ENCODE results near the gene RRP12. TPM values are rescaled to one million over a fixed set of nuclear protein-coding genes. Genes with fewer than 3 reads are reported as not detected.
"Not testable (repeated sequence)": the region's sequence is repeated elsewhere in the genome, so short reads cannot be mapped to it uniquely, and the experiment has no call there.

Gene RRP12
- total RNA-seq, 1 donor from 2014 or later, result 40.1 TPM

DNA sequence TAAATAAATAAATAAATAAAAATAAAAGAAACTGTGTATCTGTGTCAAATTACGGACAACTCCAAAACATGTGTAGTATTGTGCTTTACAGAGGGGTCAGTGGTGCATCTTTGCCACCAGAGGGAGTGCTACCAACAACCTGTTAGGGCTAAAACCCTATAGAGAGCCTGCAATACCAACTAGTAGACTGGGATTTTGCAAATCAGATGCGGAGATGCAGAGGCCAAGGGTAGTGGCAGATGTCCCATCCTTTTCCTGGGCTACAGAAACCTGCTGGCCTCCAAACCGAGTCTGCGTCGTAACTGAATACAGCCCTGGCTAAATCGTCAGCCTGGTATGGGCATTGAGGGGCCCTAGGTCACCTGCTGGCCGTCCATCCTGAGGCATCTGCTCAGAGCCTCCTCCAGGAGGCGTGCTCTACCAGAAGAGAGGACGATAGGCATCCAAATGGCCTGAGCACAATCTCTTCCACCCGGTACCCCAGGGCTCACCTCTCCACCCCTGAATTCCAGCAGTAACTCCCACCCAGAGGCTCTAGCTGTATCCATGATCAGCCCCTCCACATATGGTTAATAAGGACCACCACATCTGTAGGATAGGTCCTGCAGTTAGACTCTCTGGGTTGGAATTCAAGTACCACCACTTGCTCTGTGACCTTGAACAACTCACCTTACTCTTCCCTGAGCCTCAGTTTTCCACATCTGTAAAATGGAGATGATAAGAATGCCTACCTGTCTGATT is 6.2 kb upstream of the RRP12 start:
- intact Hi-C loops (cut with micrococcal nuclease), result loop anchor here (1.0 kb wide), 3 partner anchors 19 to 146 kb away; partner anchors contain the start of gene PGAM1

DNA sequence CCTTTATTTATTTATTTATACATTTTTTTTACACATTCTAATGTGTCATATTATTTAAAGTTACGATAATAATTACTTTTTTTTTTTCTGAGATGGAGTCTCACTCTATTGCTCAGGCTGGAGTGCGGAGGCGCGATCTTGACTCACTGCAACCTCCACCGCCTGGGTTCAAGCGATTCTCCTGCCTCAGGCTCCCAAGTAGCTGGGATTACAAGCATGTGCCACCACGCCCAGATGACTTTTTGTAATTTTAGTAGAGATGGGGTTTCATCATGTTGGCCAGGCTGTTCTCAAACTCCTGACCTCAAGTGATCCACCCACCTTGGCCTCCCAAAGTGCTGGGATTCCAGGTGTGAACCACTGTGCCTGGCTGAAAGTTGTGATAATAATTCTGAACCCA is 5.3 kb upstream of the RRP12 start:
- intact Hi-C loops (cut with micrococcal nuclease), result not testable (repeated sequence)

DNA sequence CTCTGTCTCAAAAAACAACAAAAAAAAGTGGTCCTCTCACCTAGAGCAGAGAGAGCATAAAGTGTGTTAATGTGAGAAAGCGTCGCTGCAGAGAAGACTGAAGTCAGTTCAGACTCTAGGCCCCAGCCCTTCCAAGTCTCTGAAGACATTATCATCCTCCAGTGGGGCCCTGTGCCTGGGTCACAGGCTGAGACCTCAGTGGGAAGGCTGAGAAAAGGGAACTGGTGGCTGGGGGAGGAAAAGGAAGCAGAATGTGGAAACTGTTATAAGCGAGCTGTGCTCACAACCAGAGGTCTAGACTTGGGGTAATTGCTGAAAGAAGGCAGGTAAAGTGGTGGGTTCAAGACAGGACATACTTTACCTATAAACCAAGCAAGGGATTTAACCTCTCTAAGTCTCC is 4.9 kb upstream of the RRP12 start:
- intact Hi-C loops (cut with micrococcal nuclease), result no loop called here

DNA sequence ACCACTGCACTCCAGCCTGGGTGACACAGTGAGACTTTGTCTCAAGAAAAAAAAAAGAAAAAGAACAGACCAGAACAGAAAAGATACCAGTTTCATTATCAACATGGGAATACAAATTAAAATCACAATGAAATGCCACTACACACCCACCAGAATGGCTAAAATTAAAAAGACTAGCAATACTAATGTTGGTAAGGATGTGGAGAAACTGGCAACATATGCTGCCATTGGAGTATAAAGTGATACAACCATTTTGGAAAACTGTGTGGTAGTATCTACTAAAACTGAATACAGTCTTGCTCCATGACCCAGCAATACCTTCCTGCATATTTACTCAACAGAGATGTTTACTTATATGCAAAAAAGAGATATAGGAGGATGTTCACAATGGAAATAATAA is 2.9 kb upstream of the RRP12 start:
- intact Hi-C loops (cut with micrococcal nuclease), result loop anchor here (5.0 kb wide), 2 partner anchors 238 to 817 kb away; partner anchors contain the start of genes PI4K2A and TM9SF3

DNA sequence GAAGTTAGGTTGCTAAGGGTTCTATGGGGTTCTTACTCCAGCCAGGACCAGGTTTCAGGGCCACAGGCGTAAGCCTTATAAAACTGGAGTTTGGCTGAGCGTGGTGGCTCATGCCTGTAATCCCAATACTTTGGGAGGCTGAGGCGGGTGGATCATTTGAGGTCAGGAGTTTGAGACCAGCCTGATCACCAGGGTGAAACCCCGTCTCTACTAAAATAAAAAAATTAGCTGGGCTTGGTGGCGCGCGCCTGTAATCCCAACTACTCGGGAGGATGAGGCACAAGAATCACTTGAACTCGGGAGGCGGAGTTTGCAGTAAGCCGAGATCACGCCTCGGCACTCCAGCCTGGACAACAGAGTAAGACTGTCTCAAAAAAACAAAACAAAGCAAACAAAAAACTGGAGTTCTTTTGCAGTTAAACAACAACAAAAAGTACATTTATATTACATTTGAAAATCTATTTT is 347 bp upstream of the RRP12 start:
- intact Hi-C loops (cut with micrococcal nuclease), result loop anchor here (1.0 to 5.0 kb wide), 7 partner anchors 25 to 814 kb away; partner anchors contain the start of genes ARHGAP19, EXOSC1, FRAT2 and MMS19

DNA sequence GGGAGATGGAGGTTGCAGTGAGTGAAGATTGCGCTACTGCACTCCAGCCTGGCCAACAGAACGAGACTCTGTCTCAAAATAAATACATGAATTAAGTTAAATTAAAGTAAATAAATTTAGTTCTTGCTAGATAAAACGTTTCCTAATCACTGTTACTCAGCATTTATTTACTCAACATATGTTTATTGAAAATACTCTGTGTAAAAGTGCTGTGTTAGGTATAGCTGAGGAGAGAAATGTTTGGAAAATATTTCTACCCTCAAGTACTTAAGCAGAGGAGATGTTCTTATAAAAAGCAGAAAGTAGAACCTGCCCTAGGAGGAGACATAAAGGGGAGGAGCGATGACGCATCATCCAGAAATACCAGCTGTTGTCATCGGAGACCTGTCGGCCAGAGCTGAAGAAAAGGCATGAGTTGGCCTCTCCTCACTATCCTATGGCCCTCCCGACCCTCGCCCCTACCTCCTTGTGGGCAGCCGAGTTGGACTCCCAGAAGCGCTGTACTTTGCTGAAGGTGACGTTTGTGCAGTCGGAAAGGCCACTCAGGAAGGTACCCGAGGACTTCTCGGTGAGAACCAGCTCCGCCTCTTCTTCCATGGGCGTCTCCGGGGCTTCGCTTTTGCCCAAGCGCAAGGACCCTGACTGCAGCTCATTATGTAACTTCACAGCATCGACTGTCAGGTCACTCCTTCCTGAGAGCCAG is 1.1 kb downstream of the RRP12 start:
- intact Hi-C loops (cut with micrococcal nuclease), result loop anchor here (2.0 to 5.0 kb wide), 3 partner anchors 65 to 813 kb away; partner anchors contain the start of genes FRAT2, PI4K2A and TM9SF3

DNA sequence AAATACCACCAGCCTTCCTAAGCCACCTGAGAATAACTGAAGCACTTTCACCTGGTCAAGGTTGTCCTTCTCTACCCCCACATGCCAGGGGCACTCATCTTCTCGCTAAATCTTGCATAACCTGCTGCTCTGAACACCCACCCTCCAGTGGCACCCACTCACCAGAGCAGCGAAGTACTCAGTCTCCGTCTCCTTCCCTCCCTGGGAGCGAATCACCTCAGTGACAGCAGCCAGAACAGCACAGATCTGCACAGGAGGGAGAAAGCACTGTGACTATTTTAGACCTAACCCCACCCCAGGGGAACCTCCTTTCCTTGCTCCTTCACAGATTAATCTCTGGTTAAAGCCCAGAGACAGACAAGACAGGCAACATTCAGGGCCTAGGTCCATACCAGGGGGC is 5.1 kb downstream of the RRP12 start:
- intact Hi-C loops (cut with micrococcal nuclease), result no loop called here

DNA sequence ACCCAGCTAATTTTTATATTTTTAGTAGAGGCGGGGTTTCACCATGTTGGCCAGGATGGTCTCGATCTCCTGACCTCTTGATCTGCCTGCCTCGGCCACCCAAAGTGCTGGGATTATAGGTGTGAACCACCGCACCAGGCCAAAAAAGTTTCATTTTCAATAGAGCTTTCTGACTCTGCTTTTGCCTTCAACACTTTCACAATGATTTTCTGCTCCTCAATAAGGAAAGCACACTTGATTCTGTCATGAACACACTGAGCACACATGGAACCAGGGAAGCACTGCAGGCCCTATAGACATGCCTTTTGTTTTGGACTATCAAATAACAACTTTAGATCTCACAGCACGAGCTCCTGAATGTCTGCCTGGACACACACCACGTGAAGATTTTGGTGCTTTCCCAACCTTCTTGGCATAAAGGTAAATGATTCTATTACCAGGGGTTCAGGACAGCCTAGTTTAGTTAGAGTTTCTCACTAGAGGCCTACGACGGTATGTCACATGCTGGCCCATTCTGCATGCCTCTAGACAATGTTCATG is 8.0 kb downstream of the RRP12 start:
- intact Hi-C loops (cut with micrococcal nuclease), result no loop called here

DNA sequence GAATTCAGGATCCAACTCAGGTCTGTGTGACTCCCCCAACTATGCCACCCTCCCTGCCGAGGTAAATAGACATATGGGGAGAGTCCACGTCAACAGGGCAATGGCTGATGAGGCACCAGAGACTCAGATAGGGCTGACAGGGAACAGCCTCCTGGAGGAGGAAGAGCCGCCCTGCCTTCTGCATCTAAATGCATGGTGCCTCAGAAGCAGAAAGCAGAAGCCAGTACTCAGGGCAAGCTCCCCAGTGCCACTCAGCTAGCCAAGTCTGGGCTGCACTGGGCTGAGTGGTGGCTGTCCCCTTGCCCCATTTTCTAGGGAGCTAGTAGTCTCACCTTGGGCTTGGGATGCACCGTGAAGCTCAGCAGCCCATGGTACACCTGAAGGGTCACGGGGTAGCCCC is 11.0 kb downstream of the RRP12 start:
- intact Hi-C loops (cut with micrococcal nuclease), result no loop called here

DNA sequence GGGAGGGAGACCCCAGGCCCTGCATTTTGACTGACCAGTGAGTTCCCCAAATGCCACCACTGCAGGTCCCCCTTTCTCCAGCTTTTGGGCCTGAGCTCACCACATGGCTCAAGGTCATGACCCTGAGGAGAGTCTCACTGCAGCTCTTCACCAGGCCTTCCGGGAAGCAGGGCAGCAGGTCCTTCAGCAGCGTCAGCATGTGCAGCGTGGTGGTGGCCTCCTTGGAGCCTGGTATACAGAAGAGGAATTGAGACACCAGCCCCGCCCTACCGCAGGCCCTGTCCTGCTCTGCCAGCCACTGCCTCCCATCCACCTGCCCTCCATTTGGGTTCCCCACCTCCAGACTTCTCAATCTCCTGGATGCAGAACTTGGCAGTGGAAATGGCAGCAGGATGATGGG is 13.0 kb downstream of the RRP12 start:
- intact Hi-C loops (cut with micrococcal nuclease), result no loop called here

DNA sequence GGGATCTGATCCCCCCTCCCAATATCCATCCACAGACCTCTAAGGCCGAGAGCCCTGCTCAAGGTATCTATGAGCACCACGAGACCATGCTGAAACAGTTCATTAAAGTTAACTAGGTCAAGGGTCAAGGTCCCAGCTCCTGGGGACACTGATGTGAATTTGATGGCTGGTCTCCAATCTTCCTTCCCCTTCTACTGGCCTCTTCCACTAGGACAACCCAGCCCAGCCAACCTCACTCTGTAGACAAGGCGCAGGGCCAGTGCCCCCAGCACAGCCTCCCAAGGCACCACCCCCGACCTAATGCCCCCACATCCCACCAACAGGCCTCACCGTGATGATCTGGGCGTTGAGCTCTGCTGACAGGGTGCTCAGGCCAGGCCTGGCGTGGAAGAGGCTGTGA is 15.6 kb downstream of the RRP12 start:
- intact Hi-C loops (cut with micrococcal nuclease), result no loop called here

DNA sequence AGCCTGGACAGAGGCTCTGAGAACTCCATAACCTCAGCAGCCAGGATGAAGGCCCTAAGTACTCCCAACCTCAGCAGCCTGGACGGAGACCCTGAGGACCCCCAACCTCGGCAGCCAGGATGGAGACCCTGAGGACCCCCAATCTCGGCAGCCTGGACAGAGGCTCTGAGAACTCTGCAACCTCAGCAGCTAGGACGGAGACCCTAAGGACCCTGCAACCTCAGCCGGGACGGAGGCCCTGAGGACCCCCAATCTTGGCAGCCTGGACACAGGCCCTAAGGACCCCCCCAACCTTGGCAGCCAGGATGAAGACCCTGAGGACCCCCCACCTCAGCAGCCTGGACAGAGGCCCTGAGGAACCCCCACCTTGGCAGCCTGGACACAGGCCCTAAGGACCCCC is 16.5 kb downstream of the RRP12 start:
- intact Hi-C loops (cut with micrococcal nuclease), result no loop called here

DNA sequence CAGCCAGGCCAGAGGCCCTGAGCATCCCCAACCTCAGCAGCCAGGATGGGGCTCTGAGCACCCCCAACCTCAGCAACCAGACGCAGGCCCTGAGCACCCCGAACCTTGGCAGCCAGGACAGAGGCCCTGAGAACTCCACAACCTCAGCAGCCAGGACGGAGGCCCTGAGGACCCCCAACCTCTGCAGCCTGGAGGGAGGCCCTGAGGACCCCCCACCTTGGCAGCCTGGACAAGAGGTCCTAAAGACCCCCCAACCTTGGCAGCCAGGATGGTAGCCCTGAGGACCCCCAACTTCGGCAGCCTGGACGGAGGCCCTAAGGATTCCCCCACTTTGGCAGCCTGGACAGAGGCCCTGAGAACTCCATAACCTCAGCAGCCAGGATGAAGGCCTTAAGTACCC is 17.0 kb downstream of the RRP12 start:
- intact Hi-C loops (cut with micrococcal nuclease), result no loop called here

DNA sequence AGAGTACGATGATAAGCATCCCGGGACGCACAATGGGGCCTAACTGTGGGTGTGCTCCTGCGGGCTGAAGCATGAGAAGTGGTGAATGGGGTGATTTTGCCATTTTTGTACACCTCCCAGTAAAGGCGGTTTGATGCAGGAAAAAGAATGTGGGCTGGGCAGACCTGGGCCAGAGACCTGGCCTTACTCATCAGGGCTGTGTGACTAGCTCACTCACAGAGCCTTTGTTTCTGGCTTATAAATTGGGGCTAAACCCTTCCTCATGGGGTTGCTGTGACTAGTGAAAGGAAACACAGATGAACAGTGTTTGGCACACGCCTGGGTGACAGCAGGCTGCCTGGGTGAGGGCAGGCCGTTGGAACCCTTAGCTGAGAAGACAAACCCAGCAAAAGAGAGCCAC is 18.0 kb downstream of the RRP12 start:
- intact Hi-C loops (cut with micrococcal nuclease), result no loop called here

DNA sequence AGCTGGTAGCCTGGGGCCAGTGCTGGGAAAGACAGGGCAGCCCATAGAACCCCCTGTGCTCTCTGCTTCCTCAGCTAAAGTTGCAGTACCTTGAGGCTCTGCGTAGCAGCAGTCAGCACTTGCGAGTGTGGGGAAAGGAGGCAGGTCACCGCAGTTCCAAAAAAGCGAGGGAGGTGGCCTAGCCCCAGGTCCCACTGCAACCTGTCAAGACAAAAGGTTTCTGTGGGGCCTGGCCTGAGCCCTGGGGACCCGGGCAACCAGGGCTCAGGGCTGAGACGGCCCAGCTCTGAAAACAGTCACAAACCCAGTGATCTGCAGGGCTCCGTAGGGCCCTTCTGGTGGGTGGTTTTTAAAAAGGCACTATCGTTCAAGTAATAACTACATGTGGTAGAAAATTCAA is 19.5 kb downstream of the RRP12 start:
- intact Hi-C loops (cut with micrococcal nuclease), result no loop called here

DNA sequence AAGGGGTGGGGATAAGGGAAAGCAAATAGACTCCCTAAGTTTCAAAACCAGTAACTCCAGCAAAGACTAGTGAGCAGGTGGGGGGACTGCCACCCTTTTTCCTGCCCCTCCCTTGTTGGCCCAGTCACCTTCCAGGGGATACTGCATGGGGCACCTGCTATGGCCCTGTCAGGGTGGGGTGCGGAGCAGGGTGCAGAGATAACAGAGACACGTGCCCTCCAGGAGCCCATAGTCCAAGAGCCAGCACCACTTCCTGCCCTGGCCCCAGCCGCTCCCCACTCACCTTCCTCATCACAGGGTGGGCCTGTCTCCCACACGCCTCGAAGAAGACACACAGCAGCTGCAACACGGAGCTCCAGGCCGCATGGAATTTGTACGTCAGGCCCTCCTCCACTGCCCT is 20.6 kb downstream of the RRP12 start:
- intact Hi-C loops (cut with micrococcal nuclease), result no loop called here

DNA sequence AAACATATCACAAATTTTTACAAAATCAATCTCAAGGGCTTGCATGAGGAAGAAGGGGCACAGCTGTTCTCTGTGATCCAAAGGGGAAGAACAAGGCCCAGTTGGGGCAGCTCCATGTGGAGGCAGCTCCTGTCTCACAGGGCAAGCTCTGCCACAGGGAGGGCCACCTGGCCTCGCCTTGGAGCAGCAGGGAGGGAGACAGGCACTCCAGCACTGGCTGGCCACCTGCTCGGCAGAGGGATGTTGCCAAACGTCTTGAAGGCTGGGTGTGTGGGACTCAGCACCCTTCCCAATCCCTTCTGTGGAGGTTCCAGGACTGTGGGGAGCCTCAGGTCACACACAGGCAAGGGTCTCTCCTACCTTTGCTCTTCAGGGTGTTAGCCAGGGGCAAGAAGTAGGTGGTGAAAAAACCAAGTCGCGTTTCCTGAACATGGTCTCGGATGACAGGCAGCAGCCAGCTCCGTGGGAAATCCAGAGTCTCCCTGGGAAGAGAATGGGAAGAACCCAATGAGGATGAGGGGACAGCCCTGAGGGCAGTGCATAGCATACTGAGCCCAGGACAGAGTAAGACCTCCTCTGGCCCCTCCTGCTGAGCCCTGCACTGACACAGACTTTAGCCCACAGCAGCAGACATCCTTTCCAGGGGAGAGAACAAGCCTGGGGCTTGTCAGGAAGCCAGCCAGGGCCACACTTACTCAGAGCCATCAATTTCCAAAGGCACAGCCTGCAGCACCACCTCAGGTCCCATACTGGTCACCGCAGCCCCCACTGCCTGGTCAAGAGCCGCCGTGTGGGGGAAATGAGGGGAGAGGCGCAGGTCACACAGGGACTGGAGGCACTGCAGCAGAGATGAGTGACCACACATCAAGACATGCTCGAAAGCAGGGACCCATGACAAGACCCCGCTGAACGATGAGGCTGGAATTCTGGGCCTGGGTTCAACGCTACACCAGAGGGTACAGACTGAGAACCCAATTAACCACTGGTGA is 21.9 kb downstream of the RRP12 start:
- intact Hi-C loops (cut with micrococcal nuclease), result no loop called here

DNA sequence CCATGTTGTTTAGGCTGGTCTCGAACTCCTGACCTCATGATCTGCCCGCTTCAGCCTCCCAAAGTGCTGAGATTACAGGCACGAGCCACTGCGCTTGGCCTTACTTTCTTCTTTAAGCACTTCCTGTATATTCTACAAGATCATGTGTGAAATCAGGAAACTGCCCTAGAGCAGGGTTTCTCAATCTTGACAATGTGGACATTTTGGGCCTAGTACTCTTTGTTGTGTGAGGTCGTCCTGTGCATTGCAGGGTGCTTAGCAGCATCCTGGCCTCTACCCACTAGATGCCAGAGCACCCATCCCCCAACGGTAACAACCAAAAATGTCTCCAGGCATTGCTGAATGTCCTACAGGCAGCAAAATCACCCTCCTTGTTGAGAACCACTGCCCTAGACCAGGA is 24.7 kb downstream of the RRP12 start:
- intact Hi-C loops (cut with micrococcal nuclease), result no loop called here

DNA sequence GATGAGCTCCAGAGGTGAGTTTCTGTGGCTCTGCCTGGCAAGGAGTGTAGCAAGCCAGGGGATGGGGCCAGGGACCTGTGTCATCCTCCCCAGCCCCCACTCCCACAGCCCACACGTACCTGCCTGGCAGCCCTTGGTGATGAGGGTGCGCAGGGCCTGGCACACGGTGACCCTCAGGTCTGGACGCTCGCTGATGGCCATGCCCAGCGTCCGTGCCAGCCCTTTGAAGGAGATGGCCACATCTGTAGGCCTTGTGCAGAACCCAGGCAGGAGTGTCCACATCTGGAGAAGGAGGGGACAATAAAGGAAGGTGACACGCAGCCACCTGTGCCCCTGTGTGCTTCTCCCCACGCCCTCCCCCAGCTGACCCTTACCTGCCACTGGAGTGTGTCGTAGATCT is 27.7 kb downstream of the RRP12 start:
- intact Hi-C loops (cut with micrococcal nuclease), result no loop called here

DNA sequence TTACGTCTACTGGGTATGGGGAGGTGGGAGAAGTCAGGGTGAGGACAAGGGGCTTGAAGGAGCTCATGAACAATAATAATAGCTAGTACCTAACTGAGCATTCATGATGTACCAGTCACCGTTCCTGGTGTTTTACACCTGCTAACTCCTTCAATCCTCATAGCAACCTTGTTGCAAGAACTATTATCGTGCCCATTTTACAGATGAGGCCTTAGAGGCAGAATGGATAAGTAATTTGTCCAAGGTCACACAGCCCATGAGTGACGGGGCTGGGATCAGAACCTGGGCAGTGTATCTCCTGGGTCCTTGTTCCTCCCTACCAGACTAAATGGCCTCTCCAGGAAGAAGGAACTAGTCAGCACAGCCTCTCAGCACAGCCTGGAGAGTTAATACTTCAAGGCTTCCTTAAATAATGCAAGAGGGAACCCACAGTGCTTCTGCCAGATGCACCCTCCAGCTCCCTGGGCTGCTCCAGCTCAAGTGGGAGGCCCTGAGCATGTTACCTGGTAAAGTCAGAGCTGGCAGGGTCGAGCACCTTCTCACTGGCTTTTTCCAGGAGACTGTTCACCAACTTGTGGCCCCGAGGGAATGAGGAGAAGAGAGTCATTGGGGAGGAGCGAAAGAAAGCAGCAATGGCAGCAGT is 28.8 kb downstream of the RRP12 start:
- intact Hi-C loops (cut with micrococcal nuclease), result no loop called here

DNA sequence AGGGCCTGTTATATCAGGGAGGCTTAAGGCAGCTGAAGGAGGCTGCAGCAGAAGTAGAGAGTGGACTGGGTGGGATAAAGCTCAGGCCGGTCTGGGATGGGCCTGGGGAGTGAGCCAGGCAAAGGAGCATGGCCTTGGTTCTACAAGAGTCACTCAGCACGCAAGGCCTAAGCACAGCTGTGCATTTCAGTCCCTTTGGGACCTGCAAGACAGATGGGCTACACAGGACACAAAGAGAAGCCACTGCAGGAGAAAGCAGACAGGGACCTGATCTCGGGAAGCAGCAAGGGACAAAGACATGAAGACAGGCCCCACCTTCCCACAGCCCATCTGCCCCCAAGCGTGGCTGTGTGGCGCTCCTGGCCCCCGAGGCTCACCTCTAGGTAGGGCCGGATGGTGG is 29.4 kb downstream of the RRP12 start:
- intact Hi-C loops (cut with micrococcal nuclease), result no loop called here
